WTC11 (cell line): ENCODE measurements around the gene NEDD4.

Experiments
- FOXJ3 ChIP-seq: sonication (generic); formaldehyde crosslinking; IDR thresholded peaks from 2 replicates; pipeline ENCODE4 v1.9.0; 2021; ENCODE audit warnings: missing genetic modification reagents, mild to moderate bottlenecking, borderline replicate concordance
- FOXK1 ChIP-seq: sonication (generic); formaldehyde crosslinking; IDR thresholded peaks from 2 replicates; pipeline ENCODE4 v1.8.0; 2022; ENCODE audit warnings: mild to moderate bottlenecking, moderate library complexity, missing genetic modification reagents
- KAT7 ChIP-seq: sonication (generic); formaldehyde crosslinking; IDR thresholded peaks from 2 replicates; pipeline ENCODE4 v1.8.1; 2023; ENCODE audit warnings: missing genetic modification reagents, mild to moderate bottlenecking, borderline replicate concordance
- PRDM15 ChIP-seq: sonication (generic); formaldehyde crosslinking; IDR thresholded peaks from 2 replicates; pipeline ENCODE4 v1.8.0; 2022; ENCODE audit warnings: missing genetic modification reagents
- RELA ChIP-seq: sonication (generic); formaldehyde crosslinking; IDR thresholded peaks from 2 replicates; pipeline ENCODE4 v1.8.1; 2022; ENCODE audit warnings: missing genetic modification reagents, mild to moderate bottlenecking, borderline replicate concordance
- TP53 ChIP-seq: sonication (generic); formaldehyde crosslinking; IDR thresholded peaks from 2 replicates; pipeline ENCODE4 v1.8.1; 2023; ENCODE audit warnings: mild to moderate bottlenecking, missing genetic modification reagents
- ZBTB21 ChIP-seq: sonication (generic); formaldehyde crosslinking; IDR thresholded peaks from 2 replicates; pipeline ENCODE4 v1.8.1; 2023; ENCODE audit warnings: mild to moderate bottlenecking, missing genetic modification reagents, borderline replicate concordance
- ZNF416 ChIP-seq: fragments of 250-450 bp; sonication (Bioruptor Pico); IDR thresholded peaks from 2 replicates; pipeline ENCODE4 v1.9.0; 2021; ENCODE audit warnings: mild to moderate bottlenecking, inconsistent platforms
- ZNF512 ChIP-seq: sonication (generic); formaldehyde crosslinking; IDR thresholded peaks from 2 replicates; pipeline ENCODE4 v1.8.1; 2022; ENCODE audit warnings: missing genetic modification reagents, borderline replicate concordance
- ZSCAN18 ChIP-seq: fragments of 250-450 bp; sonication (Bioruptor Pico); IDR thresholded peaks from 2 replicates; pipeline ENCODE4 v2.1.2; 2022; ENCODE audit warnings: mild to moderate bottlenecking, moderate library complexity
- TF ChIP-seq, protein P1 (sequence below): fragments of 200-600 bp; IDR thresholded peaks from 2 replicates; pipeline ENCODE4 v1.8.0; 2022; ENCODE audit warnings: antibody characterized with exemption

- TF ChIP-seq, protein P1, sequence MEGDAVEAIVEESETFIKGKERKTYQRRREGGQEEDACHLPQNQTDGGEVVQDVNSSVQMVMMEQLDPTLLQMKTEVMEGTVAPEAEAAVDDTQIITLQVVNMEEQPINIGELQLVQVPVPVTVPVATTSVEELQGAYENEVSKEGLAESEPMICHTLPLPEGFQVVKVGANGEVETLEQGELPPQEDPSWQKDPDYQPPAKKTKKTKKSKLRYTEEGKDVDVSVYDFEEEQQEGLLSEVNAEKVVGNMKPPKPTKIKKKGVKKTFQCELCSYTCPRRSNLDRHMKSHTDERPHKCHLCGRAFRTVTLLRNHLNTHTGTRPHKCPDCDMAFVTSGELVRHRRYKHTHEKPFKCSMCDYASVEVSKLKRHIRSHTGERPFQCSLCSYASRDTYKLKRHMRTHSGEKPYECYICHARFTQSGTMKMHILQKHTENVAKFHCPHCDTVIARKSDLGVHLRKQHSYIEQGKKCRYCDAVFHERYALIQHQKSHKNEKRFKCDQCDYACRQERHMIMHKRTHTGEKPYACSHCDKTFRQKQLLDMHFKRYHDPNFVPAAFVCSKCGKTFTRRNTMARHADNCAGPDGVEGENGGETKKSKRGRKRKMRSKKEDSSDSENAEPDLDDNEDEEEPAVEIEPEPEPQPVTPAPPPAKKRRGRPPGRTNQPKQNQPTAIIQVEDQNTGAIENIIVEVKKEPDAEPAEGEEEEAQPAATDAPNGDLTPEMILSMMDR, result no peak
- TF ChIP-seq KAT7 (CRISPR knock-in tag) (no peak), FOXK1 (CRISPR knock-in tag) (no peak), ZNF416 (CRISPR knock-in tag) (no peak), PRDM15 (no peak), FOXJ3 (no peak), ZNF512 (CRISPR knock-in tag) (no peak), ZBTB21 (CRISPR knock-in tag) (no peak), TP53 (no peak), ZSCAN18 (CRISPR knock-in tag) (no peak), RELA (no peak)
Measured at GRCh38 chr15:55891196-55891595, 102.2 kb downstream of the NEDD4 start.
